SK-N-MC (cell line): Measurements from ENCODE around the gene ADAMTS12.

Experiments used
- EZH2 ChIP-seq: fragments of 200-600 bp; sonication (generic); IDR thresholded peaks from one replicate; pipeline ENCODE4 v1.6.1; 2017; ENCODE audit warnings: antibody characterized with exemption
- POLR2AphosphoS5 ChIP-seq: IDR thresholded peaks from 2 replicates; pipeline ENCODE4 v1.6.1; 2012; ENCODE audit warnings: mild to moderate bottlenecking, low read depth, low read length, borderline replicate concordance

GRCh38 chr5:33795496-33795895 is 96.3 kb downstream of the ADAMTS12 start:
- TF ChIP-seq EZH2 (no peak), POLR2AphosphoS5 (no peak)
